ENCODE measurements around the gene CEP135.
A peak's percentile ranks its signal among the peaks of the same experiment; 100 is the strongest.
"Not testable (repeated sequence)": the region's sequence is repeated elsewhere in the genome, so short reads cannot be mapped to it uniquely, and the experiment has no call there.

CEP135 gene

GRCh38 chr4:55959655-55960054, 10.9 kb downstream of the CEP135 start:
- FAIRE-seq (no peak), DNase-seq (ENCODE audit: insufficient read length, low spot score) (no peak)
- TF ChIP-seq PAX5 (IDR thresholded peaks at IDR 0.05; ENCODE audit: insufficient read depth, low read length, severe bottlenecking) (no peak), TAF1 (IDR thresholded peaks at IDR 0.05; ENCODE audit: low read depth, low read length) (no peak), SPI1 (IDR thresholded peaks at IDR 0.05; ENCODE audit: low read depth, low read length) (no peak), POLR2AphosphoS5 (IDR thresholded peaks at IDR 0.05; ENCODE audit: low read depth, low read length) (no peak), POU2F2 (IDR thresholded peaks at IDR 0.05; ENCODE audit: low read depth, low read length) (no peak), POLR2A (IDR thresholded peaks at IDR 0.05; ENCODE audit: low read depth, low read length) (no peak)

- TF ChIP-seq PAX5 (IDR thresholded peaks at IDR 0.05; ENCODE audit: insufficient read depth, low read length, severe bottlenecking), result no peak
- no peak for TF ChIP-seq POLR2AphosphoS5 (IDR thresholded peaks at IDR 0.05; ENCODE audit: low read depth, low read length)
- no peak for TF ChIP-seq SPI1 (IDR thresholded peaks at IDR 0.05; ENCODE audit: low read depth, low read length)
- TF ChIP-seq POLR2A (IDR thresholded peaks at IDR 0.05; ENCODE audit: low read depth, low read length), result no peak
- no peak for TF ChIP-seq TAF1 (IDR thresholded peaks at IDR 0.05; ENCODE audit: low read depth, low read length)
- TF ChIP-seq POU2F2 (IDR thresholded peaks at IDR 0.05; ENCODE audit: low read depth, low read length), result no peak
- DNase-seq (ENCODE audit: insufficient read length, low spot score) (no peak), FAIRE-seq (no peak)
Observed at GRCh38 chr4:55964046-55964445, 15.3 kb downstream of the CEP135 start.

GRCh38 chr4:55965585-55965984, 16.8 kb downstream of the CEP135 start:
- FAIRE-seq (no peak), DNase-seq (ENCODE audit: insufficient read length, low spot score) (no peak)
- TF ChIP-seq SPI1 (IDR thresholded peaks at IDR 0.05; ENCODE audit: low read depth, low read length) (no peak), POU2F2 (IDR thresholded peaks at IDR 0.05; ENCODE audit: low read depth, low read length) (no peak), TAF1 (IDR thresholded peaks at IDR 0.05; ENCODE audit: low read depth, low read length) (no peak), PAX5 (IDR thresholded peaks at IDR 0.05; ENCODE audit: insufficient read depth, low read length, severe bottlenecking) (no peak), POLR2AphosphoS5 (IDR thresholded peaks at IDR 0.05; ENCODE audit: low read depth, low read length) (no peak), POLR2A (IDR thresholded peaks at IDR 0.05; ENCODE audit: low read depth, low read length) (no peak)

GRCh38 chr4:55966324-55966723, 17.6 kb downstream of the CEP135 start:
- DNase-seq (ENCODE audit: insufficient read length, low spot score); FAIRE-seq: not testable (repeated sequence)

- DNase-seq (ENCODE audit: insufficient read length, low spot score) (no peak), FAIRE-seq (no peak)
Observed at GRCh38 chr4:55967376-55967775, 18.6 kb downstream of the CEP135 start.

GRCh38 chr4:55973650-55974049, 24.9 kb downstream of the CEP135 start:
- no peak for DNase-seq (ENCODE audit: insufficient read length, low spot score)
- no peak for TF ChIP-seq SPI1 (IDR thresholded peaks at IDR 0.05; ENCODE audit: low read depth, low read length)
- no peak for TF ChIP-seq POLR2A (IDR thresholded peaks at IDR 0.05; ENCODE audit: low read depth, low read length)
- TF ChIP-seq PAX5 (IDR thresholded peaks at IDR 0.05; ENCODE audit: insufficient read depth, low read length, severe bottlenecking), result no peak
- no peak for TF ChIP-seq POU2F2 (IDR thresholded peaks at IDR 0.05; ENCODE audit: low read depth, low read length)
- TF ChIP-seq TAF1 (IDR thresholded peaks at IDR 0.05; ENCODE audit: low read depth, low read length), result no peak
- no peak for FAIRE-seq

More at GRCh38 chr4:55967376-55967775, 18.6 kb downstream of the CEP135 start:
- TF ChIP-seq POLR2A (IDR thresholded peaks at IDR 0.05; ENCODE audit: low read depth, low read length), result no peak

- TF ChIP-seq TAF1 (IDR thresholded peaks at IDR 0.05; ENCODE audit: low read depth, low read length) (no peak), PAX5 (IDR thresholded peaks at IDR 0.05; ENCODE audit: insufficient read depth, low read length, severe bottlenecking) (no peak), POU2F2 (IDR thresholded peaks at IDR 0.05; ENCODE audit: low read depth, low read length) (no peak), POLR2A (IDR thresholded peaks at IDR 0.05; ENCODE audit: low read depth, low read length) (no peak), SPI1 (IDR thresholded peaks at IDR 0.05; ENCODE audit: low read depth, low read length) (no peak), POLR2AphosphoS5 (IDR thresholded peaks at IDR 0.05; ENCODE audit: low read depth, low read length) (no peak)
- no peak for FAIRE-seq
- DNase-seq (ENCODE audit: insufficient read length, low spot score), result no peak
Observed at GRCh38 chr4:55977811-55978210, 29.1 kb downstream of the CEP135 start.

- FAIRE-seq (no peak), DNase-seq (ENCODE audit: insufficient read length, low spot score) (no peak)
- TF ChIP-seq POLR2AphosphoS5 (IDR thresholded peaks at IDR 0.05; ENCODE audit: low read depth, low read length), result no peak
- peak; percentile 25; the same call in 1 of the 2 replicates for TF ChIP-seq POU2F2 (IDR thresholded peaks at IDR 0.05; ENCODE audit: low read depth, low read length)
Observed at GRCh38 chr4:55979562-55979961, 30.8 kb downstream of the CEP135 start.

GRCh38 chr4:55980725-55981124, 32.0 kb downstream of the CEP135 start:
- DNase-seq (ENCODE audit: insufficient read length, low spot score) (no peak), FAIRE-seq (peak; percentile 58)
- TF ChIP-seq POLR2AphosphoS5 (IDR thresholded peaks at IDR 0.05; ENCODE audit: low read depth, low read length), result no peak
- TF ChIP-seq PAX5 (IDR thresholded peaks at IDR 0.05; ENCODE audit: insufficient read depth, low read length, severe bottlenecking), result no peak
- TF ChIP-seq SPI1 (IDR thresholded peaks at IDR 0.05; ENCODE audit: low read depth, low read length), result no peak
- no peak for TF ChIP-seq POU2F2 (IDR thresholded peaks at IDR 0.05; ENCODE audit: low read depth, low read length)
- no peak for TF ChIP-seq POLR2A (IDR thresholded peaks at IDR 0.05; ENCODE audit: low read depth, low read length)
- no peak for TF ChIP-seq TAF1 (IDR thresholded peaks at IDR 0.05; ENCODE audit: low read depth, low read length)

- TF ChIP-seq PAX5 (IDR thresholded peaks at IDR 0.05; ENCODE audit: insufficient read depth, low read length, severe bottlenecking) (no peak), TAF1 (IDR thresholded peaks at IDR 0.05; ENCODE audit: low read depth, low read length) (no peak), POLR2A (IDR thresholded peaks at IDR 0.05; ENCODE audit: low read depth, low read length) (no peak), POLR2AphosphoS5 (IDR thresholded peaks at IDR 0.05; ENCODE audit: low read depth, low read length) (no peak), POU2F2 (IDR thresholded peaks at IDR 0.05; ENCODE audit: low read depth, low read length) (no peak), SPI1 (IDR thresholded peaks at IDR 0.05; ENCODE audit: low read depth, low read length) (no peak)
- no peak for DNase-seq (ENCODE audit: insufficient read length, low spot score)
- FAIRE-seq, result no peak
Observed at GRCh38 chr4:55982976-55983375, 34.2 kb downstream of the CEP135 start.

- TF ChIP-seq TAF1 (IDR thresholded peaks at IDR 0.05; ENCODE audit: low read depth, low read length), result no peak
- no peak for TF ChIP-seq SPI1 (IDR thresholded peaks at IDR 0.05; ENCODE audit: low read depth, low read length)
- TF ChIP-seq POLR2AphosphoS5 (IDR thresholded peaks at IDR 0.05; ENCODE audit: low read depth, low read length), result no peak
- TF ChIP-seq POLR2A (IDR thresholded peaks at IDR 0.05; ENCODE audit: low read depth, low read length), result no peak
- TF ChIP-seq PAX5 (IDR thresholded peaks at IDR 0.05; ENCODE audit: insufficient read depth, low read length, severe bottlenecking), result no peak
- TF ChIP-seq POU2F2 (IDR thresholded peaks at IDR 0.05; ENCODE audit: low read depth, low read length), result no peak
- no peak for FAIRE-seq
- DNase-seq (ENCODE audit: insufficient read length, low spot score), result no peak
Observed at GRCh38 chr4:55989766-55990165, 41.0 kb downstream of the CEP135 start.
